Tibial artery (tissue), 4 donors: ENCODE results near the gene SDK1.

Experiments used
- DNase-seq, 2 donors: peaks; one replicate each; pipeline ENCODE4 v3.0.0-alpha.2; 2019
- H3K27ac ChIP-seq, 2 donors: fragments of 200-600 bp; sonication (generic) in 1 of 2; 1 replicate in 1 of 2; 2 replicates in 1 of 2; pipeline ENCODE4 v1.5.1; 2018 to 2019; ENCODE audit warnings: mild to moderate bottlenecking in 1 of 2
- H3K27me3 ChIP-seq, 2 donors: fragments of 200-600 bp; sonication (generic) in 1 of 2; one replicate each; pipeline versions ENCODE4 v1.5.1 to v1.6.0; 2016 to 2019
- H3K36me3 ChIP-seq, 3 donors: fragments of 200-600 bp; sonication (generic) in 2 of 3; one replicate each; pipeline ENCODE4 v1.5.1; 2016 to 2019; ENCODE audit warnings: mild to moderate bottlenecking in 2 of 3
- H3K4me1 ChIP-seq, 4 donors: fragments of 200-600 bp; sonication (generic) in 2 of 4; 1 replicate in 3 of 4; 2 replicates in 1 of 4; pipeline ENCODE4 v1.5.1; 2016 to 2019
- H3K4me3 ChIP-seq, 2 donors: fragments of 200-600 bp; sonication (generic) in 1 of 2; 1 replicate in 1 of 2; 2 replicates in 1 of 2; pipeline ENCODE4 v1.5.1; 2018 to 2019; ENCODE audit warnings: mild to moderate bottlenecking in 2 of 2
- H3K9me3 ChIP-seq, 3 donors: fragments of 200-600 bp; sonication (generic) in 1 of 3; one replicate each; pipeline ENCODE4 v1.5.1; 2016 to 2019
- intact Hi-C: fragments of 100-400 bp; cut with DNase I; formaldehyde crosslinking; loops from one replicate; pipeline ENCODE4 v1.15.0; 2023; ENCODE audit warnings: low total_unique reads
- TF ChIP-seq, protein P1 (sequence below), 2 experiments: fragments of 200-600 bp in 1 of 2; fragments of 450-650 bp in 1 of 2; IDR thresholded peaks; one replicate each; pipeline ENCODE4 v1.5.1; 2017 to 2019; ENCODE audit warnings: antibody characterized with exemption in 2 of 2, mild to moderate bottlenecking in 1 of 2, moderate library complexity in 1 of 2

Gene SDK1

DNA sequence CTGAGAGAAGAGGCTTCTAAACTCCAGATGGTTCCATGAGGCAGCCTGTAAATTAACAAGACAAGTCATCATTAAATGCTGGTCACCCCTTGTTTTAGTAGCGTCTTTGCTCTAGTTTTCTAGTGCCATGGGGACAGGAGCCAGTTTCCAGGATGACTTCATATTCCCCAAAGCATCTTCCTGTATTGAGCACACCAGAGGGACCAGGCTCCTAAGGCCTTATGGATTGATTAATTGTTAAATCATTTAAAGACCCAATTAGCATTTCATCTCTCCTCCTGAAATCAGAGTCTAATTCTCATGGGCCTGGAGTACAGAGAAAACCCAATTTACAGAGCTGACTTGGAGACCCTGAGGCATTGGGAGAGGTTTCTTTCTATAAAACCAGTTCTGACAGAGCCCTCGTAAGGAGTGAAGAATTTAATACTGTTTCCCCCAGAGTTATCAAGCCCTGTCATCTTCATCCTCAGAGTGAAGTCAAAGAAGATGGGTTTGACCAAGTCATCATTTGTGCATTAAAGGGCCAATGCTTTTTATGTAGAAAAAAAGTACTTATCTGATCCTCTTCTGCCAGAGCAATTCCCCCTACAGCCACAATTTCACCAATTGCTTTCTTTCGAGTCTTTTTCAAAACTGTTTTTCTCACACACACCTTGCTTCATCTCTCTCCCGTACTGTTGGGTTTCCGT lies 678.7 kb downstream of the SDK1 start:
- Histone ChIP-seq H3K4me3 (no peak overlapping the region), H3K27ac (no peak overlapping the region), H3K9me3 (no peaks in the 10 kb centered on the region), H3K4me1 (no peaks in the 10 kb centered on the region), H3K27me3 (no peaks in the 10 kb centered on the region), H3K36me3 (peaks cover 2 to 4% (median 3%) of the 10 kb centered on the region in 3 donors)
- intact Hi-C loops: no loop called here
- TF ChIP-seq, protein P1, sequence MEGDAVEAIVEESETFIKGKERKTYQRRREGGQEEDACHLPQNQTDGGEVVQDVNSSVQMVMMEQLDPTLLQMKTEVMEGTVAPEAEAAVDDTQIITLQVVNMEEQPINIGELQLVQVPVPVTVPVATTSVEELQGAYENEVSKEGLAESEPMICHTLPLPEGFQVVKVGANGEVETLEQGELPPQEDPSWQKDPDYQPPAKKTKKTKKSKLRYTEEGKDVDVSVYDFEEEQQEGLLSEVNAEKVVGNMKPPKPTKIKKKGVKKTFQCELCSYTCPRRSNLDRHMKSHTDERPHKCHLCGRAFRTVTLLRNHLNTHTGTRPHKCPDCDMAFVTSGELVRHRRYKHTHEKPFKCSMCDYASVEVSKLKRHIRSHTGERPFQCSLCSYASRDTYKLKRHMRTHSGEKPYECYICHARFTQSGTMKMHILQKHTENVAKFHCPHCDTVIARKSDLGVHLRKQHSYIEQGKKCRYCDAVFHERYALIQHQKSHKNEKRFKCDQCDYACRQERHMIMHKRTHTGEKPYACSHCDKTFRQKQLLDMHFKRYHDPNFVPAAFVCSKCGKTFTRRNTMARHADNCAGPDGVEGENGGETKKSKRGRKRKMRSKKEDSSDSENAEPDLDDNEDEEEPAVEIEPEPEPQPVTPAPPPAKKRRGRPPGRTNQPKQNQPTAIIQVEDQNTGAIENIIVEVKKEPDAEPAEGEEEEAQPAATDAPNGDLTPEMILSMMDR (IDR thresholded peaks at IDR 0.05): no peak
- DNase-seq: no peak

GRCh38 chr7:3980300-3980643 lies 679.2 kb downstream of the SDK1 start:
- no peak overlapping the region for H3K27ac ChIP-seq
- TF ChIP-seq, protein P1 (IDR thresholded peaks at IDR 0.05): no peak
- DNase-seq: no peak
- H3K27me3 ChIP-seq: no peaks in the 10 kb centered on the region
- intact Hi-C loops: no loop called here
- no peaks in the 10 kb centered on the region for H3K4me1 ChIP-seq
- no peaks in the 10 kb centered on the region for H3K36me3 ChIP-seq
- no peak overlapping the region for H3K4me3 ChIP-seq
- no peaks in the 10 kb centered on the region for H3K9me3 ChIP-seq

DNA sequence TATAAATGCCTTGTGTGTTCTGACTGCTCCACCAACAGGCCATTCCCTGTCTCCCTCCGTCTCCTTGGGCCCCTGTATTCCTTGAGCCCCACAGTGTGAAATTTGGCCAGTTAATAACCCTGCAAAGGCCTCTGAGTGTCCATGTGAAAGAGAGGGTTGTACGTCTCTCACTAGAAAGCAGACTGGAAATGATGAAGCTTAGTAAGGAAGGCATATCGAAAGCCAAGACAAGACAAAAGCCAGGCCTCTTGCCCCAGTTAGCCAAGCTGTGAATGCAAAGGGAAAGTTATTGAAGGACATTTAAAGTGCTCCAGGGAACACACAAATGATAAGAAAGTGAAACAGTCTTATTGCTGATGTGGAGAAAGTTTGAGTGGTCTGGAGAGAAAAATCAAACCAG lies 680.2 kb downstream of the SDK1 start:
- TF ChIP-seq, protein P1 (IDR thresholded peaks at IDR 0.05): no peak

GRCh38 chr7:3984456-3984855 lies 683.4 kb downstream of the SDK1 start:
- H3K27ac ChIP-seq: no peak overlapping the region

More for the DNA sequence above, 680.2 kb downstream of the SDK1 start:
- intact Hi-C loops: no loop called here
- Histone ChIP-seq H3K4me3 (no peak overlapping the region), H3K27me3 (no peaks in the 10 kb centered on the region), H3K36me3 (no peaks in the 10 kb centered on the region), H3K9me3 (no peaks in the 10 kb centered on the region), H3K4me1 (no peaks in the 10 kb centered on the region), H3K27ac (no peak overlapping the region)
- DNase-seq: no peak

DNA sequence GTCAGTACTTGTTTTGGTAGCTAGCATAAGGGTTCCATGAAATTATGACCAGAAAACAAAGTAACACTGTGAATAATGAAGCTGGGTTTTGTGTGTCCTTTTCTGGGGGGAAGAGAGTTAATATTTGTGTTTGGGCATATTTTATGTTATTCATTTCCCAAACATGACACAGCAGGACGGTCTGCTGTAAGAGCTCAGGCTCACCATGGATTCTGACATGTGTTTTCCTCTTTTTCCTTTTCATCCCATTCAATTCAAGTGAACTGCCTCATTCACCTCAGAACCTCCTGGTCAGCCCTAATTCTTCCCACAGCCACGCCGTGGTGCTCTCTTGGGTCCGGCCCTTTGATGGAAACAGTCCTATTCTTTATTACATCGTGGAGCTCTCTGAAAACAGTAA lies 685.9 kb downstream of the SDK1 start:
- Histone ChIP-seq H3K36me3 (peaks cover 10 to 30% (median 29%) of the 10 kb centered on the region in 3 donors), H3K4me1 (no peaks in the 10 kb centered on the region), H3K4me3 (no peak overlapping the region), H3K9me3 (no peaks in the 10 kb centered on the region), H3K27ac (no peak overlapping the region), H3K27me3 (no peaks in the 10 kb centered on the region)
- TF ChIP-seq, protein P1 (IDR thresholded peaks at IDR 0.05): no peak
- no peak for DNase-seq
- intact Hi-C loops: no loop called here

More at GRCh38 chr7:3984456-3984855, 683.4 kb downstream of the SDK1 start:
- Histone ChIP-seq H3K4me3 (no peak overlapping the region), H3K4me1 (no peaks in the 10 kb centered on the region), H3K27me3 (no peaks in the 10 kb centered on the region), H3K36me3 (peaks cover 3 to 10% (median 10%) of the 10 kb centered on the region in 3 donors), H3K9me3 (no peaks in the 10 kb centered on the region)
- TF ChIP-seq, protein P1 (IDR thresholded peaks at IDR 0.05): no peak
- DNase-seq: no peak
- intact Hi-C loops: no loop called here
